Measurements from ENCODE around the gene KLHL3. TPM values are rescaled to one million over a fixed set of nuclear protein-coding genes. Genes with fewer than 3 reads are reported as not detected.

Gene KLHL3
- total RNA-seq, 2 experiments from 2014 or later, result 24.1 to 27.1 TPM

DNA sequence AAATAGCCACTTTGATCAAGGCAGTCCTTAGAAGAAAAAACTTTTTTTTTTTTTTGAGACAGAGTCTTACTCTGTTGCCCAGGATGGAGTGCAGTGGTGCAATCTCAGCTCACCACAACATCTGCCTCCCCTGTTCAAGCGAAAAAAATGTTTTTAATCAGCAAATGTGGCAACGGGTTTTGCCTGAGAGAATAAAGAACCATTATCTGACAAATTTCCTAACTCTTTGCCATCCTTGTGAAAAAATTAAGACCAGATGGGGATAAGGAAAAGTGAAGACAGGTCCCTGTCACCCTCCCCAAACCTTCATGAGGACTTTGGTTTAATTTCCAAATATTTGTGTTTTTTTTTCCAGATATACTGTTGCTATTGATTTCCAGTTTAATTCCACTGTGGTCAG, 129.5 kb downstream of the KLHL3 start:
- DNase-seq, result no peak
- H3K27ac Mint-ChIP-seq, result no peak overlapping the region
- CTCF ChIA-PET, result no interaction called here
- no peaks in the 10 kb centered on the region for H3K36me3 Mint-ChIP-seq (ENCODE audit: low read depth)
- peaks cover 40% of the 10 kb centered on the region for H3K27me3 Mint-ChIP-seq
- POLR2A ChIA-PET, result no interaction called here
- H3K4me1 Mint-ChIP-seq, result no peaks in the 10 kb centered on the region
- H3K4me3 Mint-ChIP-seq, result no peak overlapping the region
- H3K9me3 Mint-ChIP-seq, result no peaks in the 10 kb centered on the region

DNA sequence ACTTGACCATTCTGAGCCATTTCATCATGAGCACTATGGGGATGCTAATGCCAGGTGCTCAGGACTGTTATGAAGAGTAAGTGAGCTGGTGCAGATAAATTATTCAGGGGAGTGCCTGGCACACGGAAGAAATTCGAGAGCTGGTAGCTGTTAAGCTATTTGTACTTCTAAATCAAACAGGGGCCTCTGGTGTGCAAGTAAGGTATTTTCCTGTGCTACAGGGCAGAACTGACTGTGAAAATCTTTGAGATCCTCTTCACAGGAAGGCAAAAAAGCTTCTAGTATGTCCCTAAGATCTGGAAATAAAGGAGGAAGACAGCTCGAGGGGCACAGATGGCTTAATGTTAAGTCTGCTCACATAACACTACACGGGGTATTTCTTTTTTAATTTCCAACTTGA, 130.5 kb downstream of the KLHL3 start:
- H3K27ac Mint-ChIP-seq, result no peak overlapping the region
- H3K4me3 Mint-ChIP-seq, result no peak overlapping the region
- DNase-seq, result no peak
- no peaks in the 10 kb centered on the region for H3K36me3 Mint-ChIP-seq (ENCODE audit: low read depth)
- no peaks in the 10 kb centered on the region for H3K4me1 Mint-ChIP-seq
- no peaks in the 10 kb centered on the region for H3K9me3 Mint-ChIP-seq
- peaks cover 37% of the 10 kb centered on the region for H3K27me3 Mint-ChIP-seq
- ChIA-PET CTCF (no interaction called here), POLR2A (no interaction called here)

DNA sequence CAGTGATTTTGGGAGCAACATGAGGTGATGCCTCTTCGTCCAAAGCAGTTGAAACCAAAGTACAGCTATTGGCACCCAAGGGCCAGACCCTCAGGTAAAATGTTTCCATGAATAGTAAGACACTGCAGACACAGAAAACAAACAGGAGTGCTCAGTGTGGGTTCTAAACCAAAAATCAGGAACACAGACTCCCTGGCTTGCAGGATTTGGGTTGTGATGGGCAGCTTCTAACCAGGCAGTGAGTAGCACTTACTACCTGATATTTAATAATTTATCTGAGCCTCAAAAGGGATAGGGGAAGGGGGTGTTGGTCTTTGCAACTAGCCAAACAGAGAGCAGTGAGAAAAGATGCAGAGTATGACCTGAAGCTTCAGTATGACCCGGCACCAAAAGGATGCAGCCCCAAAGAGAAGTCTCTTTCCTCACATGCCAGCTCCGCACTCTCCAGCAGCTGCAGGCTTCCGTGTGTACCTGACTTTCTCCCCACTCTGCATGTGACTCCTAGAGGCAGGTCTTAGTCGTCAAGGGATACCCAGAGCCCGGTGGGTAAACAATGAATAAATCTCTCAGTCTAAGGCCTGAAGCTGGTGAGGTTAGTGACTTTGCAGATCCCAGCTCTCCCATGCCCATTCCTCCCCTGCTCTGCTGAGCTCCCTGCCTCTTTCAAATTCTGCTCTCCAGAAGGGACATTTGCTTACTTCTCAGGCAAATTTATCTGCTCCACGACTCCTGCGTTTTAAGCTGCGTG, 131.4 kb downstream of the KLHL3 start:
- H3K27ac Mint-ChIP-seq, result no peak overlapping the region
- no peak overlapping the region for H3K4me3 Mint-ChIP-seq
- CTCF ChIA-PET, result interaction anchor here (0.6 kb wide), 1 partner anchor 149 kb away, joined by 3 read pairs; no protein-coding TSS in a partner anchor
- DNase-seq, result no peak
- H3K9me3 Mint-ChIP-seq, result no peaks in the 10 kb centered on the region
- no peaks in the 10 kb centered on the region for H3K4me1 Mint-ChIP-seq
- peaks cover 40% of the 10 kb centered on the region for H3K27me3 Mint-ChIP-seq
- H3K36me3 Mint-ChIP-seq (ENCODE audit: low read depth), result no peaks in the 10 kb centered on the region
- POLR2A ChIA-PET, result no interaction called here

DNA sequence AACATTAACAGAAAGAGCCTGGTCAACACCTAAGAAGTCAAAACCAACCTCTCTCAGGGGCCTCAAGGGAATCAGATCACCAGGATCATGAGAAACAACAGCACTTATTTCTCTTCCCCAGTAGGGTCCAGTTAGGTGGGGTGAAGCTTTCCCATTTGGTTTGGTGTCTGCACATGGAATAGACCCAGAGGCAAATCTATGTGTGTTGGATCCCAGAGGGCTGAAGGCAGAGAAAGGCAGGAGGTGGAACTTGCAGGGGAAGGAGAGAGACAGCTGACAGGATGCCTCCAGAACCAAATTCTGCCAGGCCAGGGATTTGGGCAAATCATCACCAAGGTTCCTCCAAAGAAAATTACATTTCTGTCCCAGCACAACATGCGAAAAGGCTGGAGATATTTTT, 132.0 kb downstream of the KLHL3 start:
- no peaks in the 10 kb centered on the region for H3K36me3 Mint-ChIP-seq (ENCODE audit: low read depth)
- H3K27ac Mint-ChIP-seq, result no peak overlapping the region
- POLR2A ChIA-PET, result no interaction called here
- DNase-seq, result no peak
- H3K27me3 Mint-ChIP-seq, result peaks cover 43% of the 10 kb centered on the region
- H3K4me1 Mint-ChIP-seq, result no peaks in the 10 kb centered on the region
- H3K9me3 Mint-ChIP-seq, result no peaks in the 10 kb centered on the region
- no peak overlapping the region for H3K4me3 Mint-ChIP-seq
- CTCF ChIA-PET, result interaction anchor here (0.6 kb wide), 1 partner anchor 150 kb away, joined by 3 read pairs; no protein-coding TSS in a partner anchor

DNA sequence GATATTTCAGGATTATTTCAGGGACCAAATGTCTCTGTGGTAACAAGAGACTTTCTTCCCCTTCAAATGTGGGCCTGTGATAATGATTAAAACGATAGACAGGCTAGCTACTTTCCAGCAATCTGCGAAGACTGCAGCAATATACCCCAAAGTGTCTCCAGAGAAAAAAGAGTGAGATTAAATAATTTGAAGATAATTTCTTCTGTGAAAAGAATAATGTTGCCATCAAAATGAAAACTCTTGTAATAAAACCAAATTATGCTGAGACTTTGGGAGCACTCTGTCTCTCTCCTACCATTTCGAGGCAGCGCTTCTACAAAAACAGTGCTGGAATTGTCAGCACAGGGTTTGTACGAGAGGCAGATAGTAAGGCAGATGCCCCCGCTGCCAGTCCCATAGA, 132.5 kb downstream of the KLHL3 start:
- Mint-ChIP-seq H3K4me3 (no peak overlapping the region), H3K27ac (no peak overlapping the region), H3K4me1 (no peaks in the 10 kb centered on the region), H3K27me3 (peaks cover 46% of the 10 kb centered on the region), H3K9me3 (no peaks in the 10 kb centered on the region), H3K36me3 (ENCODE audit: low read depth) (no peaks in the 10 kb centered on the region)
- no peak for DNase-seq
- POLR2A ChIA-PET, result no interaction called here
- CTCF ChIA-PET, result no interaction called here

DNA sequence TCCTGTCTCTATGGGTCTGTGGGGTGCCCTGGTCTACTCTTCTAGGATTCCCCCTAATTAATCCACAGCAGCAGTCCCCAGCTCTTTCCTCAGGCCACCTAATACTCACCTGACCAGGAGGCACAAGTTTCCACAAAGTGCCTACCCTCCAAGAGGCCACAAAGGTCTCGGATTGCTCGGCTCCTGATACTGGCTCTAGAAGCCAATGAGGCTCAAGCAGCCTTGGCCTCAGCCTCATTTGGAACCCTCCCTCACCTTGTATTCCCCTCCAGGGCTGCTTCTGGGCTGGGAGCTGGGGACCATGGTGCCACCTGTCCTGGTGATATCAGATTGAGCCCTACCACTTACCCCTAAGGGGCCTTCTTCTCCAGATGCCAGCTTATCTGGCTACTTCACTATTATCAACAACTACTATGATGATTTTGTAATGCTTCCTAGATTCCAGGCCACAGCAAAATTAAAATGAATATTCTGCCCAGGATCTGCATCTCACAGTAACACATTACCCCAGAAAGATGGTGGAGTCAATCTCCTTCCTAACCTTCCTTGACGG, 133.1 kb downstream of the KLHL3 start:
- POLR2A ChIA-PET, result no interaction called here
- no peak for DNase-seq
- Mint-ChIP-seq H3K27me3 (peaks cover 43% of the 10 kb centered on the region), H3K4me3 (no peak overlapping the region), H3K4me1 (no peaks in the 10 kb centered on the region), H3K9me3 (no peaks in the 10 kb centered on the region), H3K36me3 (ENCODE audit: low read depth) (no peaks in the 10 kb centered on the region), H3K27ac (no peak overlapping the region)
- CTCF ChIA-PET, result no interaction called here

DNA sequence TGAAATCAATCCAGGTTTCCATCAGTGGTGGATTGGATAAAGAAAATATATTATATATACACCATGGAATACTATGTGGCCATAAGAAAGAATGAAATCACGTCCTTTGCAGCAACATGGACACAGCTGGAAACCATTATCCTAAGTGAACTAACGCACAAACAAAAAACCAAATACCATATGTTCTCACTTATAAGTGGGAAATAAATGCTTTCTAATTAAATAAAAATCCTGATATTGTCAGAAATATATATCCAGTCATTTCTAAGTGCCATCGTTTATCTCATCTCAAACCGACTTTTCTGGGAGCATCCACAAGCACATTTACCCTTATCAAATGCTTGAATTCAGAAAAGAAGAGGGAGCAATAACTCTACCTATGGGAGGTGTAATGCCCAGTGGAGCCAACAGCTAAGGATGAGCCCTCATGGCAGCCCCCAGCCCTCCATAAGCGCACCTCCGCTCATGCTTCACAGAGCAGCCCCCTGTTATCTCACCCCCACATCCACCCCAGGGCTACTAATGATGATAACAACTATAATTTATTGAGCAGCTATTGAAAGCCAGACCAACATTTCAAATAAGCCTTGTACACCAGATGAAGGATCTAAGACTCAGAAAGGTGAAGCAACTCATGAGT, 135.0 kb downstream of the KLHL3 start:
- Mint-ChIP-seq H3K27me3 (peaks cover 51% of the 10 kb centered on the region), H3K27ac (no peak overlapping the region), H3K9me3 (no peaks in the 10 kb centered on the region), H3K4me1 (no peaks in the 10 kb centered on the region), H3K36me3 (ENCODE audit: low read depth) (no peaks in the 10 kb centered on the region), H3K4me3 (no peak overlapping the region)
- POLR2A ChIA-PET, result no interaction called here
- CTCF ChIA-PET, result no interaction called here
- DNase-seq, result no peak

DNA sequence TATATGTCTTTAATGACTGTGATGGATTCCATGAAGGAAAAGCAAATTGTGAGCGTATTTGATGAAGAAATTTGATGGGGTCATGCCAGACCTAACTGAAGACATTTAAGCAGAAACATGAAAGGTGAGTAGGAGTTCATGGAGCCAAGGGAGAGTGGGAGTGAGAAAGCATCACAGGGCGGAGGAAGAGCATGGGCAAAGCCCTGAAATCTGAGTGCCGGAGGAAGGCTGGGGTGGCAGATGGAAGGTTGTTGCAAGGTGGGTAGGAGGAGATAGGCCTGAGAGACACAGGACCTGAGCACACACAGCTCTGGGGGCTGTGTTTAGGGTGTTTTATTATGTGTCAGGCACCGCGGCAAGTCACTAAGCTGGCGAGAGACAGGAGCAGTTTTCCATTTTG, 136.4 kb downstream of the KLHL3 start:
- POLR2A ChIA-PET, result no interaction called here
- no peaks in the 10 kb centered on the region for H3K9me3 Mint-ChIP-seq
- no peak overlapping the region for H3K27ac Mint-ChIP-seq

DNA sequence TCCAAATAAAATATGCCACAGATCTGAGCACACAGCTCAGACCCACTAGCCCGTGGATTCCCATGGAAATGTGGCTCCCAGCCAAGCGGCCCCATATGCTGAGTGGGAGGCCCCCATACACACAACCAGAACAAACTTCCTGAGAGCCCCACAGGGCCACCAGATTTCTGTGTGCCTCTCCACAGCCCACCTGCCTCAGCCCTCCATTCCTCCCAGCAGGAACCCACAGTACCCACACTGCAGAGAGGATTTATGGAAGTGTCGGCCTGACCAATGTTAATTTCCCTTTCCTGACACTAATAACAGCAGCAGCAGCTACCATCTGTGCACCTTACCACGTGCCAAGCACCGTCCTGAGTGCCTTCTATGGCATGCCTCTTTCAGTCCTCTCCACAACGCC, 137.5 kb downstream of the KLHL3 start:
- no peaks in the 10 kb centered on the region for H3K9me3 Mint-ChIP-seq
- H3K36me3 Mint-ChIP-seq (ENCODE audit: low read depth), result no peaks in the 10 kb centered on the region
- peaks cover 55% of the 10 kb centered on the region for H3K27me3 Mint-ChIP-seq
- DNase-seq, result no peak
- no peak overlapping the region for H3K27ac Mint-ChIP-seq
- no peaks in the 10 kb centered on the region for H3K4me1 Mint-ChIP-seq
- H3K4me3 Mint-ChIP-seq, result no peak overlapping the region
- CTCF ChIA-PET, result no interaction called here
- POLR2A ChIA-PET, result no interaction called here

More for the DNA sequence above, 136.4 kb downstream of the KLHL3 start:
- CTCF ChIA-PET, result no interaction called here
- peaks cover 52% of the 10 kb centered on the region for H3K27me3 Mint-ChIP-seq
- no peak overlapping the region for H3K4me3 Mint-ChIP-seq
- no peak for DNase-seq
- H3K4me1 Mint-ChIP-seq, result no peaks in the 10 kb centered on the region
- no peaks in the 10 kb centered on the region for H3K36me3 Mint-ChIP-seq (ENCODE audit: low read depth)

DNA sequence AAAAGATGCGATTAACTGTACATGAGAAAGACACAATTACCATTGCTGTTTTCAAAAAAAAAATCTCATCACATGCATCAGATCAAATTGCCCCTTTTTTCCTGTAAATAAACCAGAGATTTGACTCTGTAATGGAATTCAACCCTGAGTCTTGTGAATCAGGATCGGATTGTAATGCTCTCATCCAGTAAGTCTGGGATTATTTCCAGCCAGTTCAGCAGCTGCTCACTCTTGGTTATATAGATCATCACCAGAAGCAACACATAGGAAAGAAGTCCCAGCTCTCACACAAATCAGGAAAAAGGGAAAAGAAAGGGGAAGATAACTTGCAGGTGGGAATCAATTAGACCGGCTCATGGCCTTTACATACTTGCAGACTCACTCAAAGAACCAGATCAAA, 138.9 kb downstream of the KLHL3 start:
- CTCF ChIA-PET, result no interaction called here
- POLR2A ChIA-PET, result no interaction called here

DNA sequence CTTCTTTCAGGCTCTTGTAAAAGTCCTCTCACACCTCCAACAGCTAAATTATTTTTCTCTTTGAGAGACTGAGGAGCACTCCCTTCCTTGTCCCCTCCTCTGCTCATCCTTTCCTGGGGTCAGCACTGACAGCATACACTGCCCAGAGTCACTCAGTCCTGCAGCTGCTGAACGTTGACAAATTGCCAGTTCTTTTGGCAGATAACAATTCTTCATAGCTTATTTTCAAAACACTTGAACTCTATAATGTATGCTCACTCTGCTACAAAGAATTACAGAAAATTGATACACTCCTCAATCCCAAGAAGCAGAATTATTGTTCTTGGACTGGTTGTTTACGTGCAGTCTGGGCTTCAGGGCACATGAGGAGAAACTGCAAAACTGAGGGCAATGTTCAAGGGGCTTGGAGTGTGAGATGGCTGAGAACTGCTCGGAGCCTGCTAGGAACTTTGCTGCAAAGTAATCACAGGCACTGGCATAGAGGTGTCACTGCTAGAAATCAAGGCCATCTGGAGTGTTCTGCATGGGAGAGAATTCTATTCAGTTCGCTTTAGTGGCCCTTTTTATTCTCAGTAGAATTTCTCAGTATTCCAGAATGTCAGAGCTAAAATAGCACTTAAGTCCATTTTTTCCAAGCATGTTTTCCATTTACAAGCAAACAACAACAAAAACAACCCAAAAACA, 140.4 kb downstream of the KLHL3 start:
- Mint-ChIP-seq H3K27ac (no peak overlapping the region), H3K27me3 (peaks cover 65% of the 10 kb centered on the region)

More for the DNA sequence above, 138.9 kb downstream of the KLHL3 start:
- no peak for DNase-seq
- H3K27ac Mint-ChIP-seq, result no peak overlapping the region
- peaks cover 62% of the 10 kb centered on the region for H3K27me3 Mint-ChIP-seq
- H3K4me3 Mint-ChIP-seq, result no peak overlapping the region
- peaks cover 2% of the 10 kb centered on the region for H3K9me3 Mint-ChIP-seq
- no peaks in the 10 kb centered on the region for H3K4me1 Mint-ChIP-seq
- H3K36me3 Mint-ChIP-seq (ENCODE audit: low read depth), result no peaks in the 10 kb centered on the region

DNA sequence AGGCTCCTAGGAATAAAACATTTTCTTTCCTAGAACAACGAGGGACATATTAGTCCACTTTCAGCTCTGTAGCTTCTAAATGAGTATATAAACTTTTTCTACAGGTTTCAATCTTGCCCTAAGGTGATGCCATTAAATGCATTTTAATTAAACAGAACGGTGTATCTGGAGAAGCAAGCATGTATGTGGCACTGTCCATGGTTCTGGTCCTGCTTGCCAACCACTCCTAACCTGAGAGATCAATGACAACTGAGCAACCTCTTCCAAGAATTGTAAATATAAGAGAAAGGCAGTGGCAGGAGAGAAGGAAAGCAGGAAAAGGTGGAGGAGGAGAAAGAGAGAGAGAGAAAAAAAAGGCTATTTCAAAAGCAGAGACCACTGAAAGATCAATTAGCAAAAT, 141.2 kb downstream of the KLHL3 start:
- Mint-ChIP-seq H3K9me3 (peaks cover 2% of the 10 kb centered on the region), H3K27ac (no peak overlapping the region), H3K27me3 (peaks cover 63% of the 10 kb centered on the region), H3K4me3 (no peak overlapping the region), H3K4me1 (no peaks in the 10 kb centered on the region), H3K36me3 (ENCODE audit: low read depth) (no peaks in the 10 kb centered on the region)
- ChIA-PET POLR2A (no interaction called here), CTCF (no interaction called here)
- no peak for DNase-seq

More for the DNA sequence above, 140.4 kb downstream of the KLHL3 start:
- DNase-seq, result no peak
- peaks cover 2% of the 10 kb centered on the region for H3K9me3 Mint-ChIP-seq
- no peaks in the 10 kb centered on the region for H3K4me1 Mint-ChIP-seq
- POLR2A ChIA-PET, result no interaction called here
- no peaks in the 10 kb centered on the region for H3K36me3 Mint-ChIP-seq (ENCODE audit: low read depth)
- CTCF ChIA-PET, result no interaction called here
- H3K4me3 Mint-ChIP-seq, result no peak overlapping the region

DNA sequence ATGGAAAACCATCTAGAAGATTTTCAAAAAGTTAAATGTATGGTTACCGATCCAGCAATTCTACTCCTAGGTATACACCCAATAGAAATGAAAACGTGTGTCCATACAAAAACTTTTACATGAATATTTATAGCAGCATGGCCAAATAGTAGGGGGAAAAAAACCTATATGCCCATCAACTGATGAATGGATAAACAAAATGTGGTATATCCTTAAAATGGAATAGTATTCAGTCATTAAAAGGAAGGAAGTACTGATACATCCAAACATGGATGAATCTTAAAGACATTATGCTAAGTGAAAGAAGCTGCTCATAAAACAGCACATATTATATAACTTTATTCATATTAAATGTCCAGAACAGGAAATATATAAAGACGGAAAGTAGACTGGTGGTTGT, 143.6 kb downstream of the KLHL3 start:
- Mint-ChIP-seq H3K9me3 (peaks cover 2% of the 10 kb centered on the region), H3K27ac (no peak overlapping the region)

More for the DNA sequence above, 143.6 kb downstream of the KLHL3 start:
- DNase-seq, result no peak
- H3K4me3 Mint-ChIP-seq, result no peak overlapping the region
- peaks cover 53% of the 10 kb centered on the region for H3K27me3 Mint-ChIP-seq
- ChIA-PET CTCF (no interaction called here), POLR2A (no interaction called here)
- no peaks in the 10 kb centered on the region for H3K36me3 Mint-ChIP-seq (ENCODE audit: low read depth)
- H3K4me1 Mint-ChIP-seq, result peaks cover 6% of the 10 kb centered on the region
